ENCODE measurements around the gene RBBP7. TPM values are rescaled to one million over a fixed set of nuclear protein-coding genes. Genes with fewer than 3 reads are reported as not detected.

Gene RBBP7
- total RNA-seq, 1 donor from 2014 or later: 325 TPM

GRCh38 chrX:16834806-16835205 is 35.4 kb downstream of the RBBP7 start:
- H3K36me3 Mint-ChIP-seq (ENCODE audit: low read depth): peaks cover 16% of the 10 kb centered on the region
- no peak for TF ChIP-seq CTCF (conservative IDR thresholded peaks at IDR 0.05)
- H3K27ac Mint-ChIP-seq (ENCODE audit: unreplicated experiment): no peak overlapping the region
- H3K9me3 Mint-ChIP-seq: no peaks in the 10 kb centered on the region
- peaks cover 12% of the 10 kb centered on the region for H3K4me1 Mint-ChIP-seq
- H3K27me3 Mint-ChIP-seq (ENCODE audit: low read depth): no peaks in the 10 kb centered on the region
- H3K4me3 Mint-ChIP-seq: no peak overlapping the region
- no peak for DNase-seq (ENCODE audit: low read depth, low spot score)

GRCh38 chrX:16832301-16832700 is 37.9 kb downstream of the RBBP7 start:
- Mint-ChIP-seq H3K27me3 (ENCODE audit: low read depth) (no peaks in the 10 kb centered on the region), H3K4me3 (no peak overlapping the region), H3K27ac (ENCODE audit: unreplicated experiment) (no peak overlapping the region), H3K9me3 (no peaks in the 10 kb centered on the region), H3K4me1 (peaks cover 7% of the 10 kb centered on the region), H3K36me3 (ENCODE audit: low read depth) (peaks cover 9% of the 10 kb centered on the region)
- no peak for DNase-seq (ENCODE audit: low read depth, low spot score)
- TF ChIP-seq CTCF (conservative IDR thresholded peaks at IDR 0.05): no peak

- Mint-ChIP-seq H3K27ac (ENCODE audit: unreplicated experiment) (no peak overlapping the region), H3K36me3 (ENCODE audit: low read depth) (no peaks in the 10 kb centered on the region), H3K9me3 (no peaks in the 10 kb centered on the region), H3K27me3 (ENCODE audit: low read depth) (no peaks in the 10 kb centered on the region), H3K4me1 (peaks cover 5% of the 10 kb centered on the region), H3K4me3 (no peak overlapping the region)
- DNase-seq (ENCODE audit: low read depth, low spot score): no peak
- TF ChIP-seq CTCF (conservative IDR thresholded peaks at IDR 0.05): no peak
Measured at GRCh38 chrX:16828124-16828908, 41.8 kb downstream of the RBBP7 start.

- Mint-ChIP-seq H3K9me3 (no peaks in the 10 kb centered on the region), H3K4me3 (no peak overlapping the region), H3K27me3 (ENCODE audit: low read depth) (no peaks in the 10 kb centered on the region), H3K36me3 (ENCODE audit: low read depth) (peaks cover 7% of the 10 kb centered on the region), H3K27ac (ENCODE audit: unreplicated experiment) (peak overlapping the region; percentile 16), H3K4me1 (peaks cover 5% of the 10 kb centered on the region)
- TF ChIP-seq CTCF (conservative IDR thresholded peaks at IDR 0.05): no peak
- DNase-seq (ENCODE audit: low read depth, low spot score): no peak
Measured at GRCh38 chrX:16827225-16827624, 42.9 kb downstream of the RBBP7 start.

GRCh38 chrX:16826207-16826606 is 44.0 kb downstream of the RBBP7 start:
- Mint-ChIP-seq H3K4me3 (no peak overlapping the region), H3K36me3 (ENCODE audit: low read depth) (peaks cover 7% of the 10 kb centered on the region), H3K4me1 (peaks cover 5% of the 10 kb centered on the region), H3K27ac (ENCODE audit: unreplicated experiment) (peak overlapping the region; percentile 67), H3K27me3 (ENCODE audit: low read depth) (no peaks in the 10 kb centered on the region), H3K9me3 (no peaks in the 10 kb centered on the region)
- TF ChIP-seq CTCF (conservative IDR thresholded peaks at IDR 0.05): peak; percentile 80
- DNase-seq (ENCODE audit: low read depth, low spot score): no peak

Data from neural crest cell (in vitro differentiated cells).